OCI-LY3 (cell line): Measurements from ENCODE around the gene MAPK14.

Experiments used
- H2AFZ ChIP-seq: fragments of 200-600, 300-600 bp; shearing (Covaris generic); 2 replicates; pipeline ENCODE4 v1.6.0; 2014; ENCODE audit warnings: antibody characterized with exemption, low read depth, low read length
- H3K27ac ChIP-seq: fragments of 200-600, 300-600 bp; sonication (generic); 2 replicates; pipeline ENCODE4 v1.5.1; 2014; ENCODE audit warnings: mild to moderate bottlenecking, low read length, moderate library complexity, mixed read lengths
- H3K27me3 ChIP-seq: fragments of 200-600, 300-600 bp; sonication (generic); 2 replicates; pipeline ENCODE4 v1.6.1; 2014; ENCODE audit warnings: low read depth, low read length, mixed read lengths
- H3K36me3 ChIP-seq: fragments of 200-600, 300-600 bp; sonication (generic); replicated peaks from 2 replicates; pipeline ENCODE3; 2014; ENCODE audit warnings: low read depth, low read length, mixed read lengths
- H3K4me1 ChIP-seq: fragments of 300-600, 200-600 bp; sonication (generic); 2 replicates; pipeline ENCODE4 v1.6.1; 2014; ENCODE audit warnings: low read length, mixed read lengths
- H3K4me2 ChIP-seq: fragments of 200-600, 300-600 bp; sonication (generic); 2 replicates; pipeline ENCODE4 v1.6.1; 2014; ENCODE audit warnings: low read length, mixed read lengths
- H3K4me3 ChIP-seq: fragments of 300-600, 200-600 bp; sonication (generic); 2 replicates; pipeline ENCODE4 v1.5.1; 2014; ENCODE audit warnings: antibody characterized with exemption, mild to moderate bottlenecking, low read length, moderate library complexity
- H3K79me2 ChIP-seq: fragments of 300-600, 200-600 bp; shearing (Covaris generic); 2 replicates; pipeline ENCODE4 v1.6.1; 2014; ENCODE audit warnings: mild to moderate bottlenecking, low read length, mixed read lengths
- H3K9ac ChIP-seq: fragments of 300-600, 200-600 bp; shearing (Covaris generic); 2 replicates; pipeline ENCODE4 v1.6.0; 2014; ENCODE audit warnings: mild to moderate bottlenecking, low read length, moderate library complexity
- H3K9me3 ChIP-seq: fragments of 200-600, 300-600 bp; shearing (Covaris generic); 2 replicates; pipeline ENCODE4 v1.6.1; 2014; ENCODE audit warnings: low read length, mixed read lengths; ENCODE audit not compliant: insufficient read depth
- H4K20me1 ChIP-seq: fragments of 200-600, 300-600 bp; sonication (generic); 2 replicates; pipeline ENCODE4 v1.6.1; 2016; ENCODE audit warnings: low read length, mixed read lengths; ENCODE audit not compliant: insufficient read depth
- EZH2phosphoT487 ChIP-seq: fragments of 200-600 bp; shearing (Covaris generic); IDR thresholded peaks from 2 replicates; pipeline ENCODE4 v1.6.1; 2018; ENCODE audit warnings: antibody characterized with exemption, mixed run types, low read depth
- TF ChIP-seq, protein P1 (sequence below): fragments of 200-600, 300-600 bp; sonication (generic); IDR thresholded peaks from 2 replicates; pipeline ENCODE4 v1.5.1; 2014; ENCODE audit warnings: antibody characterized with exemption, low read length, low read depth

Gene MAPK14

GRCh38 chr6:36111526-36111925 lies 83.9 kb downstream of the MAPK14 start:
- TF ChIP-seq, protein P1, sequence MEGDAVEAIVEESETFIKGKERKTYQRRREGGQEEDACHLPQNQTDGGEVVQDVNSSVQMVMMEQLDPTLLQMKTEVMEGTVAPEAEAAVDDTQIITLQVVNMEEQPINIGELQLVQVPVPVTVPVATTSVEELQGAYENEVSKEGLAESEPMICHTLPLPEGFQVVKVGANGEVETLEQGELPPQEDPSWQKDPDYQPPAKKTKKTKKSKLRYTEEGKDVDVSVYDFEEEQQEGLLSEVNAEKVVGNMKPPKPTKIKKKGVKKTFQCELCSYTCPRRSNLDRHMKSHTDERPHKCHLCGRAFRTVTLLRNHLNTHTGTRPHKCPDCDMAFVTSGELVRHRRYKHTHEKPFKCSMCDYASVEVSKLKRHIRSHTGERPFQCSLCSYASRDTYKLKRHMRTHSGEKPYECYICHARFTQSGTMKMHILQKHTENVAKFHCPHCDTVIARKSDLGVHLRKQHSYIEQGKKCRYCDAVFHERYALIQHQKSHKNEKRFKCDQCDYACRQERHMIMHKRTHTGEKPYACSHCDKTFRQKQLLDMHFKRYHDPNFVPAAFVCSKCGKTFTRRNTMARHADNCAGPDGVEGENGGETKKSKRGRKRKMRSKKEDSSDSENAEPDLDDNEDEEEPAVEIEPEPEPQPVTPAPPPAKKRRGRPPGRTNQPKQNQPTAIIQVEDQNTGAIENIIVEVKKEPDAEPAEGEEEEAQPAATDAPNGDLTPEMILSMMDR = no peak
- no peak overlapping the region for H3K4me3 ChIP-seq
- no peak overlapping the region for H3K4me2 ChIP-seq
- H4K20me1 ChIP-seq = no peaks in the 10 kb centered on the region
- no peaks in the 10 kb centered on the region for H3K9me3 ChIP-seq
- H2AFZ ChIP-seq = no peak overlapping the region
- H3K27me3 ChIP-seq = no peaks in the 10 kb centered on the region
- H3K79me2 ChIP-seq = no peaks in the 10 kb centered on the region
- peaks cover 27% of the 10 kb centered on the region for H3K36me3 ChIP-seq
- no peak overlapping the region for H3K27ac ChIP-seq
- peaks cover 32% of the 10 kb centered on the region for H3K4me1 ChIP-seq
- no peak overlapping the region for H3K9ac ChIP-seq

DNA sequence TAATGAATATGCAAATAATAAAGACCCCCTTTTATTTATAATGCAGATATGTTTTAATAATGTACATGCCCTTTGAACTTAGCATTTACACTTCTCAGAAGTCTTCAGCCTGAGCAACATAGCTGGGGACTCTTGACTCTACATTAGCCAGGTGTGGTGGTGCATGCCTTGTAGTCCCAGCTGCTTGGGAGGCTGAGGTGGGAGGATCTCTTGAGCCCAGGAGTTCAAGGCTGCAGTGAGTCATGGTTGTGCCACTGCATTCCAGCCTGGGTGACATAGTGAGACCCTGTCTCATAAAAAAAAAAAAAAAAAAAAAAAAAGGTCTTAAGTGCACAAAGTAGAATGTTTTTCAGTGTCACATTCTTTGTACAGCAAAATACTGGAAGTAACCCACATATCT lies 85.4 kb downstream of the MAPK14 start:
- Histone ChIP-seq H4K20me1 (no peaks in the 10 kb centered on the region), H3K9me3 (no peaks in the 10 kb centered on the region), H3K4me3 (no peak overlapping the region), H3K27ac (no peak overlapping the region), H2AFZ (no peak overlapping the region), H3K9ac (no peak overlapping the region), H3K4me2 (no peak overlapping the region), H3K36me3 (peaks cover 22% of the 10 kb centered on the region), H3K4me1 (peaks cover 32% of the 10 kb centered on the region), H3K27me3 (no peaks in the 10 kb centered on the region), H3K79me2 (no peaks in the 10 kb centered on the region)
- TF ChIP-seq, protein P1 = no peak
- TF ChIP-seq EZH2phosphoT487 = no peak

DNA sequence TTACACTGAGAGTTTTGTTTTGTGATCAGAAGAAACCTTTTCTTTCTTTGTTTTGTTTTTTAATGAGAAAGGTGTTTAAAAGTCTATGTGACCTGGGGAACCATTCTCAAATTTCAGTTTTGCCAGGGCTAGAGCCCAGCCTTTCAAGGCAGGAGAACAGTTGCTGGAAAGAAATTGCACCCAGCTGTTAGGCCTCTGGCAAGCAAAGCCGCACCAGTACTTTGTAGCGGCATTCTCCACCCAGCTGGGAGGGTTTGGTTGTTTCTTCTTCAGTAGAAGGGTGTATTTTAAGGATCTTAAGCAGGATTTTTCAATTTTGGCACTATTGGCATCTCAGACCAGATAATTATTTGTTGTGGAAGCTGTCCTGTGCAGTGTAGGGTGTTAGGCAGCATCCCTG lies 86.1 kb downstream of the MAPK14 start:
- peaks cover 32% of the 10 kb centered on the region for H3K4me1 ChIP-seq
- H3K27me3 ChIP-seq = no peaks in the 10 kb centered on the region
- H3K9ac ChIP-seq = no peak overlapping the region
- TF ChIP-seq, protein P1 = no peak
- TF ChIP-seq EZH2phosphoT487 = no peak
- H2AFZ ChIP-seq = no peak overlapping the region
- no peak overlapping the region for H3K4me3 ChIP-seq
- peaks cover 17% of the 10 kb centered on the region for H3K36me3 ChIP-seq
- H3K4me2 ChIP-seq = no peak overlapping the region
- no peaks in the 10 kb centered on the region for H3K9me3 ChIP-seq
- H3K27ac ChIP-seq = no peak overlapping the region
- H3K79me2 ChIP-seq = no peaks in the 10 kb centered on the region
- no peaks in the 10 kb centered on the region for H4K20me1 ChIP-seq

DNA sequence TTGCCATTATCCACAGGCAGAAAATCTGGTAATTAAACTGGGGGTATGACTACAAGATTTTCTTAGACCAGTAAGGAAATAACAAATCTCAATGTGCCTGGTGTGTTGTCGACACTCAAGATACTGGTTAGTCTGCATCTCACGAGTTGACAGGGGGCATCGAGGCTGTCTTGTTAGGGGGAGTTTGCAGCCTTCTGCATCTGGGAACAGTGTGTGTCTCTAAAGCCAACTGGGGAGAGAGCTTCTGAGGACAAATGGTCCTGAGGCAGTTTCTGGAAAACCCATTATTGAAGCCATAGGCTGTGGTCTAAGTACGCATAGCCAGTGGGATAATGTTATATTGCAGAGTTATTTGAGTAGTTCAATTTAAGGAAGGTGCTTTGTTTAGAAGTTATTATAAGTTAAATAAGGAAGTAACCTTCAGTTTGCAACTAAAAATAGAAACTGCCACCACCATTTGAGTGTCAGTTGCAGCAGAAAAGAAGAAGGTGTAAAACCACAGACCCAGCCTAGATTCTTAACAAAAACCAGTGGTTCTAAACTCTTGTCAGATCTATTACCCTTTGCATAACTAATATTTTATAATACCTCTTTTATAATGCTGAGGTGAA lies 87.3 kb downstream of the MAPK14 start:
- H2AFZ ChIP-seq = no peak overlapping the region
- no peaks in the 10 kb centered on the region for H3K27me3 ChIP-seq
- peak overlapping the region; percentile 33 for H3K27ac ChIP-seq
- TF ChIP-seq EZH2phosphoT487 = no peak
- TF ChIP-seq, protein P1 = no peak
- peaks cover 32% of the 10 kb centered on the region for H3K4me1 ChIP-seq
- no peaks in the 10 kb centered on the region for H3K9me3 ChIP-seq
- H3K4me3 ChIP-seq = peak overlapping the region; percentile 37; the same call in 1 of the 2 replicates
- peak overlapping the region; percentile 68 for H3K4me2 ChIP-seq
- H3K36me3 ChIP-seq = peaks cover 15% of the 10 kb centered on the region
- H3K9ac ChIP-seq = no peak overlapping the region
- H3K79me2 ChIP-seq = no peaks in the 10 kb centered on the region
- H4K20me1 ChIP-seq = no peaks in the 10 kb centered on the region
